Epithelial cell of esophagus (primary cell): Measurements from ENCODE around the gene SIRPB2.
A peak's percentile ranks its signal among the peaks of the same experiment; 100 is the strongest.

Experiments
- DNase-seq: peaks from one replicate; pipeline ENCODE4 v3.0.0; 2010; ENCODE audit warnings: low read depth
- H3K4me3 ChIP-seq: 2 replicates; pipeline ENCODE4 v1.5.1; 2011; ENCODE audit warnings: mild to moderate bottlenecking, low read length, control low read depth
- CTCF ChIP-seq: IDR thresholded peaks from 2 replicates; pipeline ENCODE4 v1.5.1; 2011; ENCODE audit warnings: low read depth, mild to moderate bottlenecking, low read length, control low read depth, inconsistent platforms; ENCODE audit not compliant: insufficient read depth; ENCODE audit errors: missing control alignments

Gene SIRPB2

GRCh38 chr20:1491281-1491840 lies at the start of gene SIRPB2:
Gene SIRPB2 (minus strand): TSS chr20:1491420. CDS start chr20:1491359, 61 bp downstream.
- no peak for TF ChIP-seq CTCF
- H3K4me3 ChIP-seq: no peak within 1 kb of the TSS
- no peak for DNase-seq

- TF ChIP-seq CTCF: no peak
- no peak for DNase-seq
- H3K4me3 ChIP-seq: no peak overlapping the region
Observed at GRCh38 chr20:1539816-1540419, 48.7 kb upstream of the SIRPB2 start.

- TF ChIP-seq CTCF: no peak
- DNase-seq: peak; percentile 7
- no peak overlapping the region for H3K4me3 ChIP-seq
Observed at GRCh38 chr20:1538655-1539054, 47.4 kb upstream of the SIRPB2 start.

GRCh38 chr20:1537731-1538058 lies 46.5 kb upstream of the SIRPB2 start:
- DNase-seq: no peak
- no peak overlapping the region for H3K4me3 ChIP-seq
- TF ChIP-seq CTCF: no peak

GRCh38 chr20:1536893-1537730 lies 45.9 kb upstream of the SIRPB2 start:
- no peak for DNase-seq
- TF ChIP-seq CTCF: no peak
- H3K4me3 ChIP-seq: no peak overlapping the region

- H3K4me3 ChIP-seq: no peak overlapping the region
- no peak for DNase-seq
- no peak for TF ChIP-seq CTCF
Observed at GRCh38 chr20:1535420-1536175, 44.4 kb upstream of the SIRPB2 start.
